ENCODE data around the gene SOBP. TPM values are rescaled to one million over a fixed set of nuclear protein-coding genes. Genes with fewer than 3 reads are reported as not detected.

The SOBP gene
- polyA plus RNA-seq, 1 donor (not counting 4 experiments of a cell fraction or from before 2014, with no cell fraction given), result not detected

DNA sequence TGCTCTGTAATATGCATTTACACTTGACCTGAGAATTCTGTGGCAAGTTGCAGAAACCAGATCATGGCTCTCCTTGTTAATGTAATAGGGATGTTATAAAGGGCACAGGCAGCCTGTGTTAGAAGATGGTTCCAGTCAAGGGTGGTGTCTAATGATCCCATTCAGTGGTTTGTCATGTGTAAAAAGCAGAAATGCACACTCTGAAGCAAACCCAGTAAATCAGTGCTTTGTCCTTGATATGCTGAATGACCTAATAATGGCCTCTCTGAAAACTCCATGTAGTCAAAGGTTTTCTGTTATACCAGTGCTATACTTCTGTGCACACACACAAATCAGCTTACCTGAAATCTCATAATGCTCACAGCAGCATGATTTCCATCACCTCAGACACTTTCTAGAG lies 66.2 kb downstream of the SOBP start:
- H3K79me2 ChIP-seq (ENCODE audit: control insufficient read depth, insufficient read depth, low read length), result no peaks in the 10 kb centered on the region
- no peaks in the 10 kb centered on the region for H3K36me3 ChIP-seq (ENCODE audit: control insufficient read depth in 2 of 2, extremely low read depth in 1 of 2, insufficient read depth in 2 of 2, low read length in 2 of 2)
- H3K27ac ChIP-seq (ENCODE audit: control insufficient read depth, insufficient read depth, low read length), result no peak overlapping the region
- TF ChIP-seq, protein P1, sequence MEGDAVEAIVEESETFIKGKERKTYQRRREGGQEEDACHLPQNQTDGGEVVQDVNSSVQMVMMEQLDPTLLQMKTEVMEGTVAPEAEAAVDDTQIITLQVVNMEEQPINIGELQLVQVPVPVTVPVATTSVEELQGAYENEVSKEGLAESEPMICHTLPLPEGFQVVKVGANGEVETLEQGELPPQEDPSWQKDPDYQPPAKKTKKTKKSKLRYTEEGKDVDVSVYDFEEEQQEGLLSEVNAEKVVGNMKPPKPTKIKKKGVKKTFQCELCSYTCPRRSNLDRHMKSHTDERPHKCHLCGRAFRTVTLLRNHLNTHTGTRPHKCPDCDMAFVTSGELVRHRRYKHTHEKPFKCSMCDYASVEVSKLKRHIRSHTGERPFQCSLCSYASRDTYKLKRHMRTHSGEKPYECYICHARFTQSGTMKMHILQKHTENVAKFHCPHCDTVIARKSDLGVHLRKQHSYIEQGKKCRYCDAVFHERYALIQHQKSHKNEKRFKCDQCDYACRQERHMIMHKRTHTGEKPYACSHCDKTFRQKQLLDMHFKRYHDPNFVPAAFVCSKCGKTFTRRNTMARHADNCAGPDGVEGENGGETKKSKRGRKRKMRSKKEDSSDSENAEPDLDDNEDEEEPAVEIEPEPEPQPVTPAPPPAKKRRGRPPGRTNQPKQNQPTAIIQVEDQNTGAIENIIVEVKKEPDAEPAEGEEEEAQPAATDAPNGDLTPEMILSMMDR (optimal IDR thresholded peaks at IDR 0.05 in 1 of 3, IDR thresholded peaks at IDR 0.05 in 1 of 3, conservative IDR thresholded peaks at IDR 0.05 in 1 of 3; ENCODE audit: extremely low read depth in 1 of 3, insufficient read depth in 2 of 3, low read length in 3 of 3), result no peak
- TF ChIP-seq EZH2 (IDR thresholded peaks at IDR 0.05; ENCODE audit: low read length), result no peak
- FAIRE-seq (no peak), DNase-seq (ENCODE audit: low read depth, low spot score) (no peak)
- no peak overlapping the region for H2AFZ ChIP-seq (ENCODE audit: control insufficient read depth, low read length)
- H3K9me1 ChIP-seq (ENCODE audit: control insufficient read depth, extremely low read depth, insufficient read depth, low read length), result no peaks in the 10 kb centered on the region
- H3K4me1 ChIP-seq (ENCODE audit: control insufficient read depth, extremely low read depth, insufficient read depth, low read length), result no peaks in the 10 kb centered on the region
- dilution Hi-C loops (cut with MboI; ENCODE audit: extremely low pct_ligation_motif_present, low sequenced_read_pairs), result no loop called here
- H3K27me3 ChIP-seq (ENCODE audit: control insufficient read depth, extremely low read depth, insufficient read depth, low read length), result peaks cover 5% of the 10 kb centered on the region
- H3K4me3 ChIP-seq (ENCODE audit: control insufficient read depth in 2 of 3, extremely low read depth in 1 of 3, insufficient read depth in 2 of 3, low read depth in 1 of 3, low read length in 3 of 3), result no peak overlapping the region
- H3K9me3 ChIP-seq (ENCODE audit: control insufficient read depth, low read depth, low read length), result no peaks in the 10 kb centered on the region
- H4K20me1 ChIP-seq (ENCODE audit: control insufficient read depth, extremely low read depth, insufficient read depth, low read length), result no peaks in the 10 kb centered on the region
- H3K4me2 ChIP-seq (ENCODE audit: control insufficient read depth, extremely low read depth, insufficient read depth, low read depth, low read length), result no peak overlapping the region
- no peak overlapping the region for H3K9ac ChIP-seq (ENCODE audit: control insufficient read depth, extremely low read depth, insufficient read depth, low read length)

DNA sequence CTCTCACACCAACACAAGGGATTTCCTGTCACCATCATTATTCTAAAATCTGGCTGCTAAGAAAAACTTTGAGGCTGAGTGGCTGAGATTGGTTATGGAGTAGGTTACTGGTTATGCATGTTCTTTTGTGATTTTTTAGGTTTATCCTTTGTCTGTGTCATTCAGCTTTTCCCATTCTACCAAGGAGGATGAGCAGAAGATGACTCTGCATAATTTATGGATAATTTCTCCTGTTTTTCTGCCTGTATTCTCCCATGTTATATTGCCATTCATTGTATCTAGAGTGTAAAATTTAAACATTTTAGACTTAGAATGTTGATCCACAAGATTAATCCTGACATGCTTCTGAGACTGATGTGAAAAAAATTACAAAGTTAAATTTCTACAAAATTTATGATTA lies 67.8 kb downstream of the SOBP start:
- Histone ChIP-seq H3K9ac (ENCODE audit: control insufficient read depth, extremely low read depth, insufficient read depth, low read length) (no peak overlapping the region), H3K9me3 (ENCODE audit: control insufficient read depth, low read depth, low read length) (no peaks in the 10 kb centered on the region), H3K4me2 (ENCODE audit: control insufficient read depth, extremely low read depth, insufficient read depth, low read depth, low read length) (no peak overlapping the region), H3K4me1 (ENCODE audit: control insufficient read depth, extremely low read depth, insufficient read depth, low read length) (no peaks in the 10 kb centered on the region), H2AFZ (ENCODE audit: control insufficient read depth, low read length) (no peak overlapping the region), H3K4me3 (ENCODE audit: control insufficient read depth in 2 of 3, extremely low read depth in 1 of 3, insufficient read depth in 2 of 3, low read depth in 1 of 3, low read length in 3 of 3) (no peak overlapping the region), H4K20me1 (ENCODE audit: control insufficient read depth, extremely low read depth, insufficient read depth, low read length) (no peaks in the 10 kb centered on the region), H3K27me3 (ENCODE audit: control insufficient read depth, extremely low read depth, insufficient read depth, low read length) (peaks cover 5% of the 10 kb centered on the region), H3K79me2 (ENCODE audit: control insufficient read depth, insufficient read depth, low read length) (no peaks in the 10 kb centered on the region), H3K36me3 (ENCODE audit: control insufficient read depth in 2 of 2, extremely low read depth in 1 of 2, insufficient read depth in 2 of 2, low read length in 2 of 2) (no peaks in the 10 kb centered on the region), H3K27ac (ENCODE audit: control insufficient read depth, insufficient read depth, low read length) (no peak overlapping the region), H3K9me1 (ENCODE audit: control insufficient read depth, extremely low read depth, insufficient read depth, low read length) (no peaks in the 10 kb centered on the region)
- DNase-seq (ENCODE audit: low read depth, low spot score) (no peak), FAIRE-seq (no peak)
- dilution Hi-C loops (cut with MboI; ENCODE audit: extremely low pct_ligation_motif_present, low sequenced_read_pairs), result no loop called here
- TF ChIP-seq, protein P1 (optimal IDR thresholded peaks at IDR 0.05 in 1 of 3, IDR thresholded peaks at IDR 0.05 in 1 of 3, conservative IDR thresholded peaks at IDR 0.05 in 1 of 3; ENCODE audit: extremely low read depth in 1 of 3, insufficient read depth in 2 of 3, low read length in 3 of 3), result no peak
- no peak for TF ChIP-seq EZH2 (IDR thresholded peaks at IDR 0.05; ENCODE audit: low read length)
